Measurements from ENCODE around the gene SLC22A25. TPM values are rescaled to one million over a fixed set of nuclear protein-coding genes. Genes with fewer than 3 reads are reported as not detected.
"Not testable (repeated sequence)": the region's sequence is repeated elsewhere in the genome, so short reads cannot be mapped to it uniquely, and the experiment has no call there.

Gene SLC22A25
- total RNA-seq, 1 experiment from 2014 or later: not detected

DNA sequence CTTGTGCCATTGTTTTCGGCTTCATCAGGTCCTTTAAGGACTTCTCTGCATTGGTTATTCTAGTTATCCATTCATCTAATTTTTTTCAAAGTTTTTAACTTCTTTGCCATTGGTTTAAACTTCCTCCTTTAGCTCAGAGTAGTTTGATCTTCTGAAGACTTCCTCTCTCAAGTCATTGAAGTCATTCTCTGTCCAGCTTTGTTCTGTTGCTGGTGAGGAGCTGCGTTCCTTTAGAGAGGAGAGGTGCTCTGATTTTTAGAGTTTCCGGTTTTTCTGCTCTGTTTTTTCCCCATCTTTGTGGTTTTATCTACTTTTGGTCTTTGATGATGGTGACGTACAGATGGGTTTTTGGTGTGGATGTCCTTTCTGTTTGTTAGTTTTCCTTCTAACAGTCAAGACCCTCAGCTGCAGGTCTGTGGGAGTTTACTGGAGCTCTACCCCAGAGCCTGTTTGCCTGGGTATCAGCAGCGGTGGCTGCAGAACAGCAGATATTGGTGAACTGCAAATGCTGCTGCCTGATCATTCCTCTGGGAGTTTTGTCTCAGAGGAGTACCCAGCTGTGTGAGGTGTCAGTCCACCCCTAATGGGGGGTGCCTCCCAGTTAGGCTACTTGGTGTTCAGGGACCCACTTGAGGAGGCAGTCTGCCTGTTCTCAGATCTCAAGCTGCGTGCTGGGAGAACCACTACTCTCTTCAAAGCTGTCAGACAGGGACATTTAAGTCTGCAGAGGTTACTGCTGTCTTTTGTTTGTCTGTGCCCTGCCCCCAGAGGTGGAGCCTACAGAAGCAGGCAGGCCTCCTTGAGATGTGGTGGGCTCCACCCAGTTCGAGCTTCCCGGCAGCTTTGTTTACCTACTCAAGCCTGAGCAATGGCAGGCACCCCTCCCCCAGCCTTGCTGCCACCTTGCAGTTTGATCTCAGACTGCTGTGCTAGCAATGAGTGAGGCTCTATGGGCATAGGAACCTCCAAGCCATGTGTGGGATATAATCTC is 7.6 kb downstream of the SLC22A25 start:
- DNase-seq (ENCODE audit: low read depth): not testable (repeated sequence)

DNA sequence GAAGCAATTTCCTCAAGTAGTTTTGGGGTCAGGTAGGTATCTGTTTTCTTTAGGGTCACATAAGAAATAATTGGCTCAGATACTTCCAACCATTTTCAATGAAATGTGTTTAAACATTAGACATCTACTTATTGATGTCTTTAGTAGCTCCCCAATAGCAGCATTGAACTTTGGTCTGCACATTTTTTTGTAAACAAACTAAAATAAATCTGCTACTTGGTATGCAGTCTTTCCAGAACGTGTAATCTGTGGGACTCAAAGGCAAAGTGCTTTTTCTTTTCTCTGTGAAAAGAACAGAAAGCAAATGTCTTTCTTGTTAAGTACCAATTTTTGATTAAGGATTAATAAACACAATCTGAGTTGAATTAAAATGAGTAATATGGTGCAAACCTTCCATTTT is 13.6 kb downstream of the SLC22A25 start:
- no peak for DNase-seq (ENCODE audit: low read depth)

DNA sequence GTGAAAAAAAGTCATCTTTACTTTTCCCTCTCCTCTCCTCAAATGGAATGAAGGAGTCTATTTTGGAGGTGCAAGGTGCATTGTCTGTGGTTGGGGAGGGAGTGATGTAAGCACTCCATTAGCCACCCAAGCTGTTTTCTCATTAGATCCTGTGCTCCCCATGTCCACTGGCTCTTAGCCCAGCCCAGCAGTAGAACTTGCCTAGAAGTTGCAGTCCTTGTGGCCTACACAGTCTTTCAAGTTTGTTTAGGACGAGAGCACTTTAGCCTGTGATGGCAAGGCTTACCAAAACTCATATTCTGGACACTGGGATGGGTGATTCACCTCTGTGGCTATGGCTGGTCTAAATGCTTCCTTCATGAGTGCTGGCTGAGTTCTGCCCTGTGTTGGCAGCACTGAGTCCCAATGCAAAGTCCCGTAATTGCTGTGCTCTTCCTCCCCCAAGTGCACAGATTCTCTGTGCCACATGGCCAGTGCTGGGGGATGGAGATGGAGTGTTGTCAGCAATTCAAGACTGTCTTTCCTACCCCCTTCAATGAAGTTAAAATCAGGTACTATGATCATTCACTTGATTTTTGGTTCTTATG is 15.8 kb downstream of the SLC22A25 start:
- DNase-seq (ENCODE audit: low read depth): no peak

DNA sequence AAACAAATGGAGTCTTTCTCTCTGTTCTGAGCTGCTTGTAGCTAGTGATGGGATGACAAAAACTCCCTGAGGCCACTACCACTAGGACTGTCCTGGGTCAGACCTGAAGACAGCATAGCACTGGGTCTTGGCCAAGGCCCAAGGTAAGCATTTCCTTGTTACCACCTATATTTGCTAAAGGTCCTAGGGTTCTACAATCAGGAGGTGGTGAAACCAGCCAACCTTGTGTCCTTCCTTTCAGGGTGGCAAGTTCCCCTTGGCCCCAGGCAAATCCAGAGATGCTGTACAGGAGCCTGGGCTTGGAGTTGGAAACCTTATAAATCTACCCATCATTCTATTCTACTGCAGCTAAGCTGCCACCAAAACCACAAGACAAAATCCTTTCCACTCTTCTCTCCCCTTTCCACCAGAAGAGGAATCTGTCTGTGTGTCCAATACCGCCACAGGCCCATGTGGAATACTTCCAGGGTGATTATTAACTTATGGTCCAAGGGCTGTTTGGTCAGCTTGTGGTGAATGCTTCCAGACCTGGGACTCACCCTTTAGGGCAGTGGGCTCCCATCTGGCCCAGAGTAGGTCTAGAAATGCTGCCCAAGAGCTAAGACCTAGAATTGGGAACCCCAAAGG is 16.8 kb downstream of the SLC22A25 start:
- DNase-seq (ENCODE audit: low read depth): no peak

DNA sequence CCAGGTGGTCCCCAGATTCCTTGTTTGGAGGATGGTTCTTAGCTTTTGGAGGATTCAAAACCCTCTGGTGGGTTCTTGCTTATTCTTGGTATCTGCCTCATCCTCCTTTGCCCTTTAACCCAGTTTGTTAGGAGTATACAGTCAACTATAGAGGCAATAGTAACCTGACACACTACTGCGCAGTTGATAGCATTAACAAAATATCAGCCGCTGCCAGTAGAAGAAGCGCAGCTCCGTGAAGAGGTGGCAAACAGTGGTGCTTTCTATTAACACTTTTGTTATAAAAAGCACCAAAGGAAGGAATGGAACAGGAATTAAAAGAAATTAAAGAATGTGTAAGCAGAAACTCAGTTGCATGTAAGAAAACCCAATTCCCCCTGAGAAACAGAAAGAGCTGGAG is 29.3 kb downstream of the SLC22A25 start:
- no peak for DNase-seq (ENCODE audit: low read depth)

DNA sequence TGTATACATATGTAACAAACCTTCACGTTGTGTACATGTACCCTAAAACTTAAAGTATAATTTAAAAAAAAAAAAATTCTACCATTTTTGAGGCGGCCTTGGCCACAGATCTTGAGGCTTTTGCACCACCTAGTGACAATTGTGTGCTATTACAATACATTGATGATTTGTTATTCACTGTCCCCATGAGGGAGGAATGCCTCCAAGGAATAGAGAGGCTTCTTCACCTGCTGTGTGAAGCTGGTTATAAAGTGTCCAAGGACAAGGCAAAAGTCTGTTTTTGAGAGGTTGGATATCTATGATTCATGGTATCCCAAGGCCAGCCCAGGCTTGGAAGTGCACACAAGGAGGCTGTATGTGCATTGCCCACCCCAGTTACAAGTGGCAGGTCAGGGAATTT is 30.7 kb downstream of the SLC22A25 start:
- peak; percentile 2 for DNase-seq (ENCODE audit: low read depth)

DNA sequence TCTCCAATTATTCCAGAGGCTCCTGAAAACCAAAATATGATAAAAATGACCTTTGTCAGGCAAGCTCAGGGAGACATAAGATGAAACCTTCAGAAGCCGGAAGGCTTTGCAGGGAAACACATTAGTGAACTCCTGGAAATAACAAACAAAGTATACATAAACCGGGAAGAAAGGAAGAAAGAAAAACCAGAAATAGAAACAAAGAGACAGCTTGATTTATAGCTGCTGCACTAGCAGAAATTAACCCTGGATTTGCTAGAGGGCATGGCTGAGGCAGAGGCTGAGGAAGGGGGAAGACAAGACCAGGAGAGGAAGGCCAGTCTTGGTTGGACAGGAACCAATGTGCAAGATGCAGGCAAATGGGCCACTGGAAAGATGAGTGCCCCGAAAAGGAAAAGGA is 33.3 kb downstream of the SLC22A25 start:
- no peak for DNase-seq (ENCODE audit: low read depth)

Other genes with a start within 250 kb of the SLC22A25 start
- gene SLC22A8, start 227.8 kb downstream of the SLC22A25 start, total RNA-seq (2014; rRNA removed; shearing (Covaris generic)): not detected in 2 replicates
- gene SLC22A24, start 99.4 kb downstream of the SLC22A25 start, total RNA-seq (2014; rRNA removed; shearing (Covaris generic)): not detected in 2 replicates
- not detected in 2 replicates for gene SLC22A9, start 126.2 kb upstream of the SLC22A25 start, total RNA-seq (2014; rRNA removed; shearing (Covaris generic))
- not detected in 2 replicates for gene PLAAT5, start 247.6 kb upstream of the SLC22A25 start, total RNA-seq (2014; rRNA removed; shearing (Covaris generic))

All from Daoy (cell line).